Hepatic stellate cell (primary cell): ENCODE results near the gene CYTH2.
A peak's percentile ranks its signal among the peaks of the same experiment; 100 is the strongest.
"Not testable (repeated sequence)": the region's sequence is repeated elsewhere in the genome, so short reads cannot be mapped to it uniquely, and the experiment has no call there.

Experiments used
- DNase-seq: peaks from one replicate; pipeline ENCODE4 v3.0.0; 2011; ENCODE audit warnings: low spot score

Gene CYTH2

DNA sequence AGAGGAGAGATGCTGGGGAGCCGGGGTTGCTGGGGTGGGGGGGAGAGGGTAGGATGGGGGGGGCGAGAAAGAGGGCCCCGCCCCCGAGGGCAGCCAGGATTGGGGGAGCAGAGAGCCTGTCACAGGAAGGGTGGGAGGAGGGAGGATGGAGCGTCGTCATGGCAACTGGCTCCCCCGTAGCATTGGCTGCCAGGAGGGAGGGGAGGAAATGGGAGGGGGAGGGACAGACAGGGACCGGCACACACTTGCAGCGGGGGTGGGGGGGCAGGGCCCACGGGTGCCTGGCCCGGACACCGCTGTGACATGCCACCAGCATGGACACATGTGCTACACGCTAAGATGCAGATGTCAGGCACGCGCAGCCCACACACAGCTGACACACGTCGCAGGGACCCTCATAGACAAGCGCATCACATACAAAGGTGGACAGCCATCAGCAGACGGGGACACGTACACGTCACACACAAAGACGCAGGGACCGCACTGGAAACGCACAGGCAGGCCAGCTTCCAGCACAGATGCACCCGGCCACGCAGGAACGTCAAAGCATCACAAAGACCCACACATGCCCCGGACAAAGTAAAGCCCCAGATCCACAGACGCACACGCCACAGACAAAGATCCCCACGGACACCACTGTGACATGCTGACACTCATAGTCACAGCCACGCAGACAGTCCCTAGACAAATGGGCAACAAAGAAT, 42.8 kb downstream of the CYTH2 start, which contains the start of gene LMTK3:
Gene LMTK3, minus strand, starts transcription at position 36 of the 704 bp plus-strand sequence. CDS start 259 bp downstream, outside the sequence.
- DNase-seq = no peak

DNA sequence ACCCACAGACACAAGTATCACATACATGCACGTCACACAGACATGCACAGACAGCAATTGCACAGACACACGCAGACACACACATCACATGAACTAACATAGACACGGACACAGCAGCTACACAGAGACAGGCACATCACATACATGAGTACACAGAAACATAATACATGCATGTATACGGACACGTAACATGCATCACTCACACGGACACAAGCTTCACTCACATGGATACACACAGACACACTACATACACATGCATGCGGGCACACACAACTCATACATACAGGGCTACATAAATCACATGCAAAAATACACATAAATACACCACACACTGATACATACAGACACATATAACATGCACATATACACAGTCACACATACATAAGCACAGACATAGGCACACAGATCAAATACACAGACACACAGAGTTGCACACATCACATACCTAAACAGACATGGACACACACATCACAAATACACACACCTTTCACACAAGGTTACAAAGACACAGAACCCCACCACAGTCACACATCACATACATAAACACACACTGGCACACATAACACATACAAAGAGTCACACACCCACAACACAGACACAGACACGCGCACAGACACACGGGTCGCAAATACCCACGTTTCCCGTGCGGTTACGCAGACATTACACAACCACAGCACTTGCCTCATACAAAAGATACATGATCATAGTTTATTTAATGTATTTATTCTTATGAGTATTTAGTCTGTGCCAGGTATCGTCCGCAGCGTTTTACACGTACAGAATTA, 43.5 kb downstream of the CYTH2 start:
- no peak for DNase-seq

DNA sequence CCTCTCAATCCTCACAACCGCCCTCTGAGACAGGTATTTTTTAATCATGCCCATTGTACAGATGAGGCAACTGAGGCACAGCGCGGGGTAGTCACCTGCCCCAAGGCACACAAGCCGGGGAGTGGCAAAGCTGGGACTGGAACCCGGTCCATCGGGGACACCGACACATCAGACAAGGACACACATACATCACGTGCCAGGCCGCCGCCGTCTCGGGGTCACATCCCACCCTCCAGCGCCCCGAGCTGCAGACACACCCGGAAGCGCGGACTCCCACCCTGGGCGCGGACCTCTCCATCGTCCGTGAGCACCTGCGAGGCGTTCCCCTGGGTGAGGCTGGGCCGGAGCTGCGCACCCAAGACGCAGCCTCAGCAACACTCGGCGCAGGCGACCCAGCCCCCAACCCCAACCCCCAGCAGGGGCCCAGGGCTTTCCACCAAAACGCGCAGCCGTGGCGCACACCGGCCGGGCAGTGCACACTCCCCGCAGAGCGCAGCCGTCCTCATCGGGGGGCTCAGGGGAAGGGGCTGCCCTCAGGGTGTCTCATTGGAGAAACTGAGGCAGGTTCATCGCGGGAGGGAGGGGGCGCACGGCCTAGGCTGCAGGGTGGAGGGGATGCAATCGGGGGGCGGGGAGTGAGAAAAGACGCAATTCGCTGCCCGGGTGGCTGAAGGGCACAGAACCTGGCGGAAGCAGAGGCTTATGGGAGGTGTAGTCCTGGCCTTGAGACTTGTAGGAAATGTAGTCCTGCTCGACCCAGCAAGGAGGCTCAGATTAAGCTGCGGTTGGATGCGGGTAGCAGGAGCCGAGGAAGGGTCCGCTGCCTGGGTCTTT, 44.3 kb downstream of the CYTH2 start:
- DNase-seq = peak; percentile 81

DNA sequence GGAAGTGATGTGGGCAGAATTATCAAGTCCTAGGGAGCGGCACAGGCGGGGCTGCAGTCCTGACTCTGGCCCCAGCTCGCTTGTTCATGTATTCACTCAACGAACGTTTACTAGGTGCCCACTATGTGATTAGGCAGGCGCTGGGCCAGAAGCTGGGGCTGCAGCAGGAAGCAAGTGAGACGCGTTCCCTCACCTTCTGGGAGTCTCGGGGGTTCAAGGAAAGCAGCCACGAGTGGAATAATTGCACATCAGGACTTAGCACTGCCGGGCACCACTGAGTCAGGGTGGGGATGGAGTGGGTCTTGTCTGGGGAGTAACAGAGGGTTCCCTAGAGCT, 44.9 kb downstream of the CYTH2 start:
- DNase-seq = no peak

DNA sequence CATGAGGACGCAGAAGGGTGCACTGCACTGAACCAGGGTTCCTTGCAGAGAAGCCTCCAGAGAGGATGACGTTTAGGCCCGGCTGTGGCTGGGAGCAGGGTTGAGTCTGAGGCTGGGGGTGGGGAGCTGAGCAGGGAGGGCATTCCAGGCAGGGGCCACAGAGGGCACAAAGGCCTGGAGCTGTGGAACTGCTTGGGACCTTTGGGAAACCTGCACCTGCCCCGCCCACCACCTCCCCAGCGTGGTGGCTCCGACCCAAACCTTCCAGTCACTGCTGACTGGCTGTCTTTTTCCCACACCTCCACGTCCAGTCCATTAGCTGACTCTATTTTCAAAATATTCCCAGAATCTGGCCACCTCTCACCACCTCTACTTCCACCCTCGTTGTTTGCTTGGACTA, 47.4 kb downstream of the CYTH2 start:
- DNase-seq = no peak

DNA sequence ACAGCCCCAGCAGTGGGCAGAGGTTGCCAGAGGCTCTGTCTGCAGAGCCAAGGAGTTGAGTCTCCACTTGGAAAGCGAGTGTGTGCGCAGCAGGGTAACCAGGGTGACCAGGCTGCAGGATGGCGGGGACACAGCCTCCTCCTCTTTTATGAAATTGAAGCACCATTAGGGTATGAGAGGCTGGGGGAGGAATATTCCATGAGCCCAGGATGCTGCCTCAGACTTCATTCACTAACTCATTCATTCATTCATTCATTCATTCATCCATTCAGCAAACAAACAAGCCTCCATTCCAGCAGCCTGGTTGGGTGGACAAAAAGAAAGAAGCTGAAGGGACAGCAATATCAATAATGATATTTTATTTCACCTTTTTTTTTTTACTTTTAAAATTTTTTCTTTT, 49.0 kb downstream of the CYTH2 start:
- DNase-seq = no peak

DNA sequence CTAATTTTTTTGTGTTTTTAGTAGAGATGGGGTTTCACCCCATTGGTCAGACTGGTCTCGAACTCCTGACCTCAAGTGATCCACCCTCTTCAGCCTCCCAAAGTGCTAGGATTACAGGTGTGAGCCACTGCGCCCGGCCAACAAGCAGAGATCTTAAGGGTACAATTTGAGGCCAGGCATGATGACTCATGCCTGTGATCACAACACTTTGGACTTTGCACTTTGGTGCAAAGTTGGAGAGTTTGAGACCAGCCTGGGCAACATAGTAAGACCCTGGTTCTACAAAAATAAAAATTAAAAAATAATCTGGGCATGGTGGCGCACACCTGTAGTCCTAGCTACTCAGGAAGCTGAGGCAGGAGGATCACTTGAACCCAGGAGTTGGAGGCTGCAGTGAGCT, 50.3 kb downstream of the CYTH2 start:
- DNase-seq = not testable (repeated sequence)

DNA sequence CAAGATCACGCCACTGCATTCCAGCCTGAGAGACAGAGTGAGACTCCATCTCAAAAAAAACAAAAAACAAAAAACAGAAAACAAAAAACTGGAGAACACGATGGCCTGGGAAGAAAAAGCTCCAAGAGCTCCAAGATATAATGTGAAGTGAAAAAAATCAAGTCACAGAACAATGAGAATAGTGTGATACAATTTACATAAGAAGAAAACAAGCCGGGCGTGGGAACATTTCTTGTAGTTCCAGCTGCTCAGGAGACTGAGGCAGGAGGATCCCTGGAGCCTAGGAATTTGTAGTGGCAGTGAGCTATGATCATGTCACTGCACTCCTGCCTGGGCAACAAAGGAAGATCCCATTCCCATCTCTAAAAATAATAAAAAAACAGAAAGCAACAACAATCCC, 51.0 kb downstream of the CYTH2 start:
- no peak for DNase-seq

DNA sequence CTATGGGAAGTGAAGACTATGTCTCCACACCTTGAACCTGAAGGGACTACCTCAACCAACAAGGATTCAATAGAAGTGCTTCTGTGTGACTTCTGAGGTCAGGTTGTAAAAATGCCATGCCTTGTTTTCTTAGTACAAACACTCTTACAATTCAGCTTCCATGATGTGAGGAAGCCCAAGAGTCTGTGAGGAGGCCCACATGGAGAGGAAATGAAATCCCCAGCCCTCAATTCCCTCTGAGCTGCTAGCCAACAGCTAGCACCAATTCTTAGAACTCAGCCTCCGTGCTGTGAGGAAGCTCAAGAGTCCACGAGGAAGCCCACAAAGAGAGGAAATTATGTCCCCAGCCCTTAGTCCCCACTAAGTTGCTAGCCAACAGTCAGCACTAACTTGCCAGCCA, 55.1 kb downstream of the CYTH2 start:
- no peak for DNase-seq

DNA sequence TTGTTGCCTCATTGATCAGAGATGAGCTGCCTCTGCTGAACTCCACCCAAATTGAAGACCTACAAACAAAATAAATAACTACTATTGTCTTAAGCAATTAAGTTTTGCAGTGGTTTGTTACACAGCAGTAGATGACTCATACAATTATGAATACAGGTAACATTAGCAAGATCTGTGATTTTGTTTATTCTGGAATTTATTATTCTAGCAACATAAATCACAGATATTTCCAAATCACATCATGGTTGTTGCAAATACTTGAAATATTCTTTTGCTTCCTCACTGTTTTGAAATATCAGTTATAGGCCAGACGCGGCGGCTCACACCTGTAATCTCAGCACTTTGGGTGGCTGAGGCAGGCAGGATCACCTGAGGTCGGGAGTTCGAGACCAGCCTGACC, 55.6 kb downstream of the CYTH2 start:
- no peak for DNase-seq

DNA sequence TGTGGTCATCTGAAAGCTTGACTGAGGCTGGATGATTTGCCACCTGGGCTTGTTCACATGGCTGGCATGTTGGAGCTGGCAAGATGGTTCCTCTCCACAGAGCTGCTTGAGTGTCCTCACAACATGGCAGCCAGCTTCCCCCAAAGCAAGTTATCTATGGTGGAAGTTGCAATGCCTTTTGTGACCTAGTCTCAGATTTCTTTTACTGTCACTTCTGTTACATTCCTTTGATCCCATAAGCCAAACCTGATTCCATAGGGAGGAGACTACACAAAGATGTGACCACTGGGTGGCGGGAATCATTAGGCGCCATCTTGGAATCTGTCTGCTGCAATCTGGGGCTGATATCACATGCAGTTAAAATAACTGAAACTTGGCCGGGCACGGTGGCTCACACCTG, 60.0 kb downstream of the CYTH2 start:
- no peak for DNase-seq

DNA sequence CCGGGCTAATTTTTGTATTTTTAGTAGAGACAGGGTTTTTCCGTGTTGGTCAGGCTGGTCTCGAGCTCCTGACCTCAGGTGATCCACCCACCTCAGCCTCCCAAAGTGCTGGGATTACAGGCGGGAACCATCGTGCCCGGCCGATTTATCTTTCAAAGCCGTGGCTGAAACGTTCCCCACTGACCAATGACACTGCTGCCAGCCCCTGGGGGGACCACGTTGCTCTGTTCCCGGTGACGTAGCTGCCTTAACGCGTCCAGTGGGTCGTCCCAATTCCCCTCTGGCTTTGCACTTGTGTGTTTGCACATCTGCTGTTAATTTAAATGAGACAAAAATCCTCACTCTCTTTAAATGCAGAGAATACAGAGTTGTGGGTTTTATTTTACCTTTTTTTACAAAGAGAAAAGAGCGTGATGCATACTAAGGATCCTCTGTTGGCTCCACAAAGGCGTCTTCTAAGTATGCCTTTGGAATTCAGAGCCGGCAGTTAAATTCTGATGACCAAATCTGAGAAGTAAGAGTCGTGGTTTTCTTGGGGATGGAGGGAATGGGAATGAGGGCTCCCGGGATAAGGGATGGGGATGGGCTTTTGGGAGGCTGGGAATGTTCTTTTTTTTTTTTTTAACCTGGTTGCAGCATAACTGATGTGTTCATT, 61.0 kb downstream of the CYTH2 start:
- DNase-seq = no peak

DNA sequence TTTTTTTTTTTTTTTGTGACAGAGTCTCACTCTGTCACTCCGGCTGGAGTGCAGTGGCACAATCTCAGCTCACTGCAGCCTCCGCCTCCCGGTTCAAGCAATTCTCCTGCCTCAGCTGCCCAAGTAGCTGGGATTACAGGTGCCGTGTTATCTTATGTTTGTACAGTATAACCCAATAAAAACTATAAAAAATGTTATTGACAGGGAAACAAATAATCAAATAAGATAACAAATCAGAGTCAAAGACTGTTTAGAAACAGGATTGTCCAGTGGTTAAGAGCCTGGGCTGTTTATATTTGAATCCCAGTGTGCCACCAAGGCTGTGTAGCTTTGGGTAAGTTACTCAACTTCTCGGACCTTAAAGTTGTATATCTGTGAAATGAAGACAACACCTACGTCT, 61.6 kb downstream of the CYTH2 start:
- no peak for DNase-seq
